ENCODE results near the gene CLIP4. TPM values are rescaled to one million over a fixed set of nuclear protein-coding genes. Genes with fewer than 3 reads are reported as not detected.

Gene CLIP4
- total RNA-seq, 1 experiment from 2014 or later: 18.2 TPM

DNA sequence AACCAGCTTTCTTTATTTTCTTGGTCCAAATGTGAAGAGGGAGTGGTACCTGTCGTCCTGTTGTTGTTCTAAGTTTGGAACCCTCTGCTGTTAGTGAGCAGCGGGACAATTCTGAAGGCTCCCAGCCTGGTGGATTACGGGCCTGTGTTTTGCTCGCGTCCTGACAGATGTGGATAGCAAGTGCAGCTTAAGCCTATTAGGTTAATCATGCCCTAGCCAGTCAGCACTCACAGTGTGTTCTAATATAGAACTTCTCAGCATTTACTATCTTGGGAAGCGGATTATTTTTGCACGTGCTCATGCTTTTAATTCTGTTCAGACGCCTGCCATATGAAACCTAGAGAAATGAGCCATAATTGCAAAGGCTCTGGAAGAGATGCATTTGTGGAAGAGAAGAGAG, 40.8 kb upstream of the CLIP4 start, which contains the start of gene PCARE:
TSS of gene PCARE (minus strand) at position 113 of the 400 bp plus-strand sequence. CDS start 262 bp downstream, outside the sequence.
- Histone ChIP-seq H3K9me3 (ENCODE audit: low read depth, low read length, poor library complexity, severe bottlenecking) (no peaks in the 10 kb centered on the region), H3K4me3 (ENCODE audit: low read depth, low read length, poor library complexity, severe bottlenecking) (no peak within 1 kb of the TSS), H3K4me1 (ENCODE audit: insufficient read depth, low read length, poor library complexity, severe bottlenecking) (no peaks in the 10 kb centered on the region), H3K36me3 (ENCODE audit: insufficient read depth, low read length, poor library complexity, severe bottlenecking) (no peaks in the 10 kb centered on the region), H3K27ac (ENCODE audit: low read depth, low read length, poor library complexity, severe bottlenecking) (no peak within 1 kb of the TSS), H3K27me3 (replicated peaks; ENCODE audit: insufficient read depth, low read depth, low read length, poor library complexity) (no peaks in the 10 kb centered on the region)
- no peak for DNase-seq (ENCODE audit: low spot score)
- no TSS peak for BruUV-seq (replicated peaks)
- POLR2A ChIA-PET (ENCODE audit: low non-redundant PET): no interaction called here
- intact Hi-C loops (cut with micrococcal nuclease; ENCODE audit: unreplicated experiment): no loop called here
- TF ChIP-seq, protein P1, sequence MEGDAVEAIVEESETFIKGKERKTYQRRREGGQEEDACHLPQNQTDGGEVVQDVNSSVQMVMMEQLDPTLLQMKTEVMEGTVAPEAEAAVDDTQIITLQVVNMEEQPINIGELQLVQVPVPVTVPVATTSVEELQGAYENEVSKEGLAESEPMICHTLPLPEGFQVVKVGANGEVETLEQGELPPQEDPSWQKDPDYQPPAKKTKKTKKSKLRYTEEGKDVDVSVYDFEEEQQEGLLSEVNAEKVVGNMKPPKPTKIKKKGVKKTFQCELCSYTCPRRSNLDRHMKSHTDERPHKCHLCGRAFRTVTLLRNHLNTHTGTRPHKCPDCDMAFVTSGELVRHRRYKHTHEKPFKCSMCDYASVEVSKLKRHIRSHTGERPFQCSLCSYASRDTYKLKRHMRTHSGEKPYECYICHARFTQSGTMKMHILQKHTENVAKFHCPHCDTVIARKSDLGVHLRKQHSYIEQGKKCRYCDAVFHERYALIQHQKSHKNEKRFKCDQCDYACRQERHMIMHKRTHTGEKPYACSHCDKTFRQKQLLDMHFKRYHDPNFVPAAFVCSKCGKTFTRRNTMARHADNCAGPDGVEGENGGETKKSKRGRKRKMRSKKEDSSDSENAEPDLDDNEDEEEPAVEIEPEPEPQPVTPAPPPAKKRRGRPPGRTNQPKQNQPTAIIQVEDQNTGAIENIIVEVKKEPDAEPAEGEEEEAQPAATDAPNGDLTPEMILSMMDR (conservative IDR thresholded peaks at IDR 0.05; ENCODE audit: low read depth, low read length): no peak
- TF ChIP-seq EZH2 (IDR thresholded peaks at IDR 0.05; ENCODE audit: borderline replicate concordance, low read depth, low read length, poor library complexity, severe bottlenecking): no peak
- CTCF ChIA-PET: no interaction called here

DNA sequence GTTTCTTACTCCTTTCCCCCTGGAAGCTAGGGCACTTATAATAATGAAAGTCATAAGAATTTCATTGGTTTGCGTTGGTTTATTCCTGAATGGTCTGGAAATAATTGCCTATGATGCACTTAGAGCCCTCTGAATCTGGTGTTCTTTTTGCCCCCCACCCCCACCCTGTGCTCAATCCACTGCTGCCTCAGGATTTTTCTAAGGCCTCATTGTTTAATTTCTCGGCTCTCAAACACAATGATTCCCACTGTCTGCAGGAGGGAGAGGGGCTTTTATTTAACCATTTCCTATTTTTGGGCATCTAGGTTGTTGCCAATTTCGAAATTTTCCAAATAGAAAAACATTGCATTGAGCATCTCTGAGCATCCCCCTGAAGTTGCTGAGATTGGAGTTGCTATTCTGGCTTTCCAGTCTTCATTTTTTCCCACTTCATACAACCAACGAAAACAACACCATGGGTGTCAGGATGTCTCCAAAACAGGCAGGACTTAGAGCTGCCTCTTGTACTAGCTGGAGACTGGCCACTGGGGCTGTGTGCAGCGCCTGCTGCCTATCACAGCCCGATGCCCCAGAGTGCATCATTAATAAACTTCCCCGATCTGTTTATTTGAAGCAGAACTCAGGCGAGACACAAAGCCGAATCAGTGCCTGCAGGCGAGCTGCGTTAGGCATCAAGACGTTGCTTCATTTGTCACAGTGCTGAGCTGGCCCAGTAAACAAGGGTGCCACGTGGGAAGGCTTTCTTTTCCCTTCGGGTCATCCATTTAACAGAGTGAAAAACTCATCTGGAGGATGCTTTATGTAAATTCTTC, 39.1 kb upstream of the CLIP4 start:
- BruUV-seq (replicated peaks): no TSS peak
- Histone ChIP-seq H3K9me3 (ENCODE audit: low read depth, low read length, poor library complexity, severe bottlenecking) (no peaks in the 10 kb centered on the region), H3K4me3 (ENCODE audit: low read depth, low read length, poor library complexity, severe bottlenecking) (no peak overlapping the region), H3K27ac (ENCODE audit: low read depth, low read length, poor library complexity, severe bottlenecking) (no peak overlapping the region), H3K36me3 (ENCODE audit: insufficient read depth, low read length, poor library complexity, severe bottlenecking) (no peaks in the 10 kb centered on the region), H3K4me1 (ENCODE audit: insufficient read depth, low read length, poor library complexity, severe bottlenecking) (no peaks in the 10 kb centered on the region), H3K27me3 (replicated peaks; ENCODE audit: insufficient read depth, low read depth, low read length, poor library complexity) (no peaks in the 10 kb centered on the region)
- intact Hi-C loops (cut with micrococcal nuclease; ENCODE audit: unreplicated experiment): no loop called here
- no peak for TF ChIP-seq EZH2 (IDR thresholded peaks at IDR 0.05; ENCODE audit: borderline replicate concordance, low read depth, low read length, poor library complexity, severe bottlenecking)
- TF ChIP-seq, protein P1 (conservative IDR thresholded peaks at IDR 0.05; ENCODE audit: low read depth, low read length): no peak
- CTCF ChIA-PET: interaction anchor here (0.6 kb wide), 1 partner anchor 1002 kb away, joined by 3 read pairs; no protein-coding TSS in a partner anchor
- DNase-seq (ENCODE audit: low spot score): no peak
- POLR2A ChIA-PET (ENCODE audit: low non-redundant PET): no interaction called here

DNA sequence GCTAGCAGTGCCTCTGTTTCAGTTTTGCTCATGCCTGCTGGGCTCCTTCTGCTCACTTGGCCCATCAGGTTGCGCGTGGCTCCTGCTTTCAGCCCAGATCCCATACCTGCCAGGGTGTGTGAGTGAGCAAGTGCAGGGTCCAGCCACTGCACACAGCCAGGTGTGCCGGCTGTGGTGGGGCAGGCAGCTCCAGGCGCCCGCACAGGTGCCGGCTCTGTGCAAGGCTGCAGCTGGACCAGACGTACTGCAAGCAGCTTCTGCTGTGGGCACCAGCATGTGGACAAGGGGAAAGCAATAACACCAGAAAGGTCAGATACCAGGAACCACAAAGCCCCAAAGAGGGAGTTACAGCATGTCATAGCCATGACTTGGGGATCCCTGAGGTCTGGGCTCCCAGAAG, 35.3 kb upstream of the CLIP4 start:
- ChIA-PET POLR2A (ENCODE audit: low non-redundant PET) (interaction anchor here (0.6 kb wide), 1 partner anchor 31 kb away, joined by 5 read pairs; no protein-coding TSS in a partner anchor), CTCF (no interaction called here)
- no TSS peak for BruUV-seq (replicated peaks)
- H3K27me3 ChIP-seq (replicated peaks; ENCODE audit: insufficient read depth, low read depth, low read length, poor library complexity): no peaks in the 10 kb centered on the region
- H3K9me3 ChIP-seq (ENCODE audit: low read depth, low read length, poor library complexity, severe bottlenecking): no peaks in the 10 kb centered on the region
- intact Hi-C loops (cut with micrococcal nuclease; ENCODE audit: unreplicated experiment): no loop called here
- no peak for DNase-seq (ENCODE audit: low spot score)
- no peak overlapping the region for H3K27ac ChIP-seq (ENCODE audit: low read depth, low read length, poor library complexity, severe bottlenecking)
- H3K4me1 ChIP-seq (ENCODE audit: insufficient read depth, low read length, poor library complexity, severe bottlenecking): no peaks in the 10 kb centered on the region
- no peaks in the 10 kb centered on the region for H3K36me3 ChIP-seq (ENCODE audit: insufficient read depth, low read length, poor library complexity, severe bottlenecking)
- H3K4me3 ChIP-seq (ENCODE audit: low read depth, low read length, poor library complexity, severe bottlenecking): no peak overlapping the region
- TF ChIP-seq, protein P1 (conservative IDR thresholded peaks at IDR 0.05; ENCODE audit: low read depth, low read length): no peak
- TF ChIP-seq EZH2 (IDR thresholded peaks at IDR 0.05; ENCODE audit: borderline replicate concordance, low read depth, low read length, poor library complexity, severe bottlenecking): no peak
